AG08396 (cell line): ENCODE data around the gene ZMAT3.

Experiments used
- DNase-seq: peaks from one replicate; pipeline ENCODE4 v3.0.0; 2012; ENCODE audit warnings: low spot score, mixed read lengths

The ZMAT3 gene

GRCh38 chr3:179071323-179072099, at the start of gene ZMAT3:
ZMAT3 (minus strand) TSS chr3:179071809; CDS start chr3:179067752, 4,057 bp downstream.
- DNase-seq: peak; percentile 96

- no peak for DNase-seq
These were observed 45.2 kb upstream of the ZMAT3 start for GRCh38 chr3:179116816-179117215.

- DNase-seq: peak; percentile 26
These were observed 43.8 kb upstream of the ZMAT3 start for GRCh38 chr3:179115444-179115843.

- no peak for DNase-seq
These were observed 42.3 kb upstream of the ZMAT3 start for GRCh38 chr3:179113903-179114302.

GRCh38 chr3:179108086-179108485, 36.5 kb upstream of the ZMAT3 start:
- peak; percentile 12 for DNase-seq

GRCh38 chr3:179107617-179108016, 36.0 kb upstream of the ZMAT3 start:
- DNase-seq: no peak

GRCh38 chr3:179105881-179106280, 34.3 kb upstream of the ZMAT3 start:
- no peak for DNase-seq

- no peak for DNase-seq
These were observed 29.0 kb upstream of the ZMAT3 start for GRCh38 chr3:179100652-179101051.

GRCh38 chr3:179098388-179099077, 26.9 kb upstream of the ZMAT3 start:
- DNase-seq: peak; percentile 42

- no peak for DNase-seq
These were observed 22.2 kb upstream of the ZMAT3 start for GRCh38 chr3:179093807-179094206.

- no peak for DNase-seq
These were observed 19.5 kb upstream of the ZMAT3 start for GRCh38 chr3:179091113-179091512.

- no peak for DNase-seq
These were observed 16.7 kb upstream of the ZMAT3 start for GRCh38 chr3:179088306-179088705.

GRCh38 chr3:179083977-179084376, 12.4 kb upstream of the ZMAT3 start:
- DNase-seq: no peak

- DNase-seq: no peak
These were observed 10.8 kb upstream of the ZMAT3 start for GRCh38 chr3:179082416-179082815.

- no peak for DNase-seq
These were observed 10.3 kb upstream of the ZMAT3 start for GRCh38 chr3:179081885-179082284.

- DNase-seq: no peak
These were observed 7.9 kb upstream of the ZMAT3 start for GRCh38 chr3:179079537-179079936.

GRCh38 chr3:179076243-179077027, 4.8 kb upstream of the ZMAT3 start:
- DNase-seq: no peak

GRCh38 chr3:179074656-179075055, 3.0 kb upstream of the ZMAT3 start:
- no peak for DNase-seq

- DNase-seq: no peak
These were observed 2.2 kb upstream of the ZMAT3 start for GRCh38 chr3:179073816-179074215.

GRCh38 chr3:179072100-179072438, 460 bp upstream of the ZMAT3 start:
- no peak for DNase-seq

- DNase-seq: no peak
These were observed 634 bp downstream of the ZMAT3 start for GRCh38 chr3:179071027-179071322.

- DNase-seq: peak; percentile 18
These were observed 1.7 kb downstream of the ZMAT3 start for GRCh38 chr3:179069762-179070390.
